ENCODE data around the gene CLASP1. TPM values are rescaled to one million over a fixed set of nuclear protein-coding genes. Genes with fewer than 3 reads are reported as not detected.

CLASP1 gene
- polyA plus RNA-seq, 1 experiment: 12.8 TPM

GRCh38 chr2:121577381-121577780 is 71.9 kb downstream of the CLASP1 start:
- POLR2A ChIA-PET: no interaction called here
- no peak overlapping the region for H3K27ac ChIP-seq (ENCODE audit: low read depth, low read length)
- CTCF ChIA-PET: no interaction called here
- H3K4me3 ChIP-seq (ENCODE audit: low read depth, low read length): no peak overlapping the region
- H3K27me3 ChIP-seq (ENCODE audit: control insufficient read depth, insufficient read depth, low read length): no peaks in the 10 kb centered on the region
- no peak for TF ChIP-seq CTCF (IDR thresholded peaks at IDR 0.05; ENCODE audit: low read depth, low read length)
- no peak for DNase-seq (ENCODE audit: low read depth, low spot score)
- H3K9me3 ChIP-seq (ENCODE audit: control insufficient read depth, insufficient read depth, low read length): no peaks in the 10 kb centered on the region

GRCh38 chr2:121576263-121576662 is 73.0 kb downstream of the CLASP1 start:
- POLR2A ChIA-PET: no interaction called here
- CTCF ChIA-PET: no interaction called here
- DNase-seq (ENCODE audit: low read depth, low spot score): no peak
- H3K27ac ChIP-seq (ENCODE audit: low read depth, low read length): no peak overlapping the region
- no peak overlapping the region for H3K4me3 ChIP-seq (ENCODE audit: low read depth, low read length)
- TF ChIP-seq CTCF (IDR thresholded peaks at IDR 0.05; ENCODE audit: low read depth, low read length): no peak
- no peaks in the 10 kb centered on the region for H3K9me3 ChIP-seq (ENCODE audit: control insufficient read depth, insufficient read depth, low read length)
- no peaks in the 10 kb centered on the region for H3K27me3 ChIP-seq (ENCODE audit: control insufficient read depth, insufficient read depth, low read length)

- Histone ChIP-seq H3K4me3 (ENCODE audit: low read depth, low read length) (no peak overlapping the region), H3K27me3 (ENCODE audit: control insufficient read depth, insufficient read depth, low read length) (no peaks in the 10 kb centered on the region), H3K27ac (ENCODE audit: low read depth, low read length) (no peak overlapping the region), H3K9me3 (ENCODE audit: control insufficient read depth, insufficient read depth, low read length) (no peaks in the 10 kb centered on the region)
- POLR2A ChIA-PET: no interaction called here
- DNase-seq (ENCODE audit: low read depth, low spot score): no peak
- TF ChIP-seq CTCF (IDR thresholded peaks at IDR 0.05; ENCODE audit: low read depth, low read length): no peak
- CTCF ChIA-PET: no interaction called here
Measured at GRCh38 chr2:121575800-121576199, 73.5 kb downstream of the CLASP1 start.

GRCh38 chr2:121570667-121571055 is 78.6 kb downstream of the CLASP1 start:
- ChIA-PET CTCF (no interaction called here), POLR2A (no interaction called here)
- Histone ChIP-seq H3K4me3 (ENCODE audit: low read depth, low read length) (no peak overlapping the region), H3K9me3 (ENCODE audit: control insufficient read depth, insufficient read depth, low read length) (no peaks in the 10 kb centered on the region), H3K27ac (ENCODE audit: low read depth, low read length) (no peak overlapping the region), H3K27me3 (ENCODE audit: control insufficient read depth, insufficient read depth, low read length) (no peaks in the 10 kb centered on the region)
- no peak for TF ChIP-seq CTCF (IDR thresholded peaks at IDR 0.05; ENCODE audit: low read depth, low read length)
- DNase-seq (ENCODE audit: low read depth, low spot score): no peak

GRCh38 chr2:121570036-121570666 is 79.1 kb downstream of the CLASP1 start:
- POLR2A ChIA-PET: no interaction called here
- Histone ChIP-seq H3K27ac (ENCODE audit: low read depth, low read length) (no peak overlapping the region), H3K4me3 (ENCODE audit: low read depth, low read length) (no peak overlapping the region), H3K27me3 (ENCODE audit: control insufficient read depth, insufficient read depth, low read length) (no peaks in the 10 kb centered on the region), H3K9me3 (ENCODE audit: control insufficient read depth, insufficient read depth, low read length) (no peaks in the 10 kb centered on the region)
- TF ChIP-seq CTCF (IDR thresholded peaks at IDR 0.05; ENCODE audit: low read depth, low read length): no peak
- CTCF ChIA-PET: no interaction called here
- no peak for DNase-seq (ENCODE audit: low read depth, low spot score)
